ENCODE results near the gene GTF3C6.
"Not testable (repeated sequence)": the region's sequence is repeated elsewhere in the genome, so short reads cannot be mapped to it uniquely, and the experiment has no call there.

The GTF3C6 gene

DNA sequence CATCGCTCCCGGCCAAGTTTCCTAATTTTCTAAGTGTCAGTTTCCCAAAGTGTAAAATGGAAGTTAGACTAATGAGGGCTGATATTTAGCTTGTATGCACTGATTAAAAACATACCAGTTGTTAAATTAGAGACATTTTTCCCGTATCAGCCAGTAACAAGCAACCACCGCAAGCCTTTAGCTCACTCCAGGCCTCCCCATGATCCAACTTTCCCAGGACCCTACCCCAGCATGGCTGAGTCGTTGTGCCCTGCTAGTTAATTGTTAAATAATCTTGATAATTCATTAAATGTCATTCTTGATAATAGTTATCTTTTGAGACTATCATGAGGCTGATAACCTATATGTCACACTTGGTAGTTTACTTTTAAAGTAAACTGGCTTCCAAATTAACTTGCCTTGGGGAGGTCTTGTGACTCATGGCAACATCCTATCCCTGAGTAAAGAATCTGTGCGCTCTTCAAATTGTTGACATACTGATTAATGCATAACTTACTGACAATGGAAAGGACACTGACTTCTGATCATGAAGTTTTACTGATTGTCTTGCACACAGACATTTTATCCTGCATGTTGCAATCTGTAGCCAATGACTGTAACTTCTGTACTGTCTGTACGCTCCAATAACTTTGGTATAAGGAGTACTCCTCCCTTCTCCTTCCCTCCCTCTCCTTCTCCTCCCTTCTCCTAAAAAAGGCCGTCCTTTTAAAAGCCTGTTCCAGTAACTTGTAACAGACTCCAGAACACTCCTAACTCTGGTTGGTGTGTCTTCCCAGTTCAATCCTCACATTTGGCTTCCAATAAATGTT lies 6.3 kb upstream of the GTF3C6 start:
- no peak overlapping the region for H3K4me3 ChIP-seq (ENCODE audit: low read length)
- no peak for TF ChIP-seq CTCF (conservative IDR thresholded peaks at IDR 0.05; ENCODE audit: low read depth, low read length)
- no peak for DNase-seq (ENCODE audit: low read depth)

- no peak for DNase-seq (ENCODE audit: low read depth)
- no peak overlapping the region for H3K4me3 ChIP-seq (ENCODE audit: low read length)
- no peak for TF ChIP-seq CTCF (conservative IDR thresholded peaks at IDR 0.05; ENCODE audit: low read depth, low read length)
Observed at GRCh38 chr6:110953633-110954303, 4.7 kb upstream of the GTF3C6 start.

GRCh38 chr6:110960014-110960390 lies 1.5 kb downstream of the GTF3C6 start:
- H3K4me3 ChIP-seq (ENCODE audit: low read length) = no peak overlapping the region

DNA sequence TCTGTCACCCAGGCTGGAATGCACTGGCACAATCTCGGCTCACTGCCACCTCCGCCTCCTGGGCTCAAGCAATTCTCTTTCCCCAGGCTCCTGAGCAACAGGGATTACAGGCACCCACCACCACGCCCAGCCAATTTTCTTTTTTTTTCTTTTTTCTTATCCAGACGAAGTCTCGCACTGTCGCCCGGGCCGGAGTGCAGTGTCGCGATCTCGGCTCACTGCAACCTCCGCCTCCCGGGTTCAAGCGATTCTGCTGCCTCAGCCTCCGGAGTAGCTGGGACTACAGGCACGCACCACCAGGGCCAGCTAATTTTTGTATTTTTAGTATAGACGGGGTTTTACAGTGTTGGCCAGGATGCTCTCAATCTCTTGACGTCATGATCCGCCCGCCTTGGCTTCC lies 4.1 kb downstream of the GTF3C6 start:
- not testable (repeated sequence) for H3K4me3 ChIP-seq (ENCODE audit: low read length); DNase-seq (ENCODE audit: low read depth)

More at GRCh38 chr6:110960014-110960390, 1.5 kb downstream of the GTF3C6 start:
- DNase-seq (ENCODE audit: low read depth) = no peak
- TF ChIP-seq CTCF (conservative IDR thresholded peaks at IDR 0.05; ENCODE audit: low read depth, low read length) = no peak

- DNase-seq (ENCODE audit: low read depth) = no peak
- no peak overlapping the region for H3K4me3 ChIP-seq (ENCODE audit: low read length)
- no peak for TF ChIP-seq CTCF (conservative IDR thresholded peaks at IDR 0.05; ENCODE audit: low read depth, low read length)
Observed at GRCh38 chr6:110965629-110966229, 7.2 kb downstream of the GTF3C6 start.

GRCh38 chr6:110968661-110969060 lies 10.2 kb downstream of the GTF3C6 start:
- DNase-seq (ENCODE audit: low read depth); H3K4me3 ChIP-seq (ENCODE audit: low read length): not testable (repeated sequence)

DNA sequence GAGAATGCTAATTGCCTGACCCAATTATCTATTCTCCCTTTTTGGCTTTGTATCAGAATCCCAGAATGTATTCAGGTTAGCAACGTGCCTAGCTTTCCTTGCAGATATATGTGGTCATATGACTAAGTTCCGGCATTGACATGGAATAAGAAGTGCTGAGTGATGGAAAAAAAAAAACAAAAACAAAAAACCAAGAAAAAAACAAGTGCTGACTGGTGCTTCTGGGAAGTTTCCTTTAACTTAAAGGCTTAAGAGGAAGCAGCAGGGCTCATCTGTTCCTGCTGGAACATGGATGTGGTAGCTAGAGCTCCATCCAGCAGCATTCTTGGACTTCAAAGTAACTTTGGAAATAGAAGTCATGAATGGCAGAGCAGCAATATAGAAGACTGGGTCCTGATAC lies 13.0 kb downstream of the GTF3C6 start:
- H3K4me3 ChIP-seq (ENCODE audit: low read length) = no peak overlapping the region
- no peak for DNase-seq (ENCODE audit: low read depth)
- no peak for TF ChIP-seq CTCF (conservative IDR thresholded peaks at IDR 0.05; ENCODE audit: low read depth, low read length)

- no peak overlapping the region for H3K4me3 ChIP-seq (ENCODE audit: low read length)
- no peak for DNase-seq (ENCODE audit: low read depth)
- no peak for TF ChIP-seq CTCF (conservative IDR thresholded peaks at IDR 0.05; ENCODE audit: low read depth, low read length)
Observed at GRCh38 chr6:110976575-110976974, 18.1 kb downstream of the GTF3C6 start.
